MM.1S (cell line): ENCODE measurements around the gene POC1A.

Source experiments
- CTCF ChIP-seq: fragments of 300-600 bp; sonication (generic); IDR thresholded peaks from 2 replicates; pipeline ENCODE4 v1.5.1; 2016; ENCODE audit warnings: antibody characterized with exemption, low read length, mixed read lengths
- EZH2 ChIP-seq: fragments of 300-600 bp; sonication (generic); optimal IDR thresholded peaks from 2 replicates; pipeline ENCODE3; 2017; ENCODE audit warnings: low read depth, mild to moderate bottlenecking, antibody characterized with exemption, low read length, mixed read lengths
- EZH2phosphoT487 ChIP-seq: fragments of 300-600 bp; sonication (generic); IDR thresholded peaks from 2 replicates; pipeline ENCODE4 v1.6.1; 2018; ENCODE audit warnings: antibody characterized with exemption, low read length

GRCh38 chr3:52028572-52028971 lies 125.7 kb downstream of the POC1A start:
- TF ChIP-seq EZH2 = no peak
- TF ChIP-seq CTCF = no peak
- no peak for TF ChIP-seq EZH2phosphoT487
